Muscle of leg (tissue), 11 donors: ENCODE results near the gene ZNF516. TPM values are rescaled to one million over a fixed set of nuclear protein-coding genes. Genes with fewer than 3 reads are reported as not detected.

Source experiments
- DNase-seq: peaks from one replicate; pipeline ENCODE4 v3.0.0; 2013
- H3K27ac ChIP-seq: one replicate; pipeline ENCODE4 v1.5.1; 2013; ENCODE audit warnings: mild to moderate bottlenecking, low read length, control low read depth
- H3K27me3 ChIP-seq: one replicate; pipeline ENCODE4 v1.6.1; 2013; ENCODE audit warnings: low read length; ENCODE audit not compliant: control insufficient read depth, insufficient read depth
- H3K36me3 ChIP-seq: one replicate; pipeline ENCODE4 v1.6.1; 2013; ENCODE audit warnings: low read length; ENCODE audit not compliant: control insufficient read depth, insufficient read depth
- H3K4me1 ChIP-seq: one replicate; pipeline ENCODE4 v1.6.1; 2013; ENCODE audit warnings: low read length; ENCODE audit not compliant: control insufficient read depth, insufficient read depth
- H3K4me3 ChIP-seq: one replicate; pipeline ENCODE4 v1.5.1; 2013; ENCODE audit warnings: low read length, control low read depth
- H3K9me3 ChIP-seq: replicated peaks from 2 replicates; pipeline ENCODE4 v1.6.1; 2013; ENCODE audit warnings: low read depth, low read length; ENCODE audit not compliant: control insufficient read depth
- WGBS: methylation state at CpG from one replicate; pipeline ENCODE4 v1.1.5; 2013; ENCODE audit warnings: missing lambda C conversion rate; ENCODE audit not compliant: insufficient coverage; 5-methylcytosine and 5-hydroxymethylcytosine counted together
- polyA plus RNA-seq, 8 donors: library from polyadenylated mRNA; unstranded; fragments of 120-200 nt; gene quantifications; one replicate each; pipeline versions ENCODE4 v1.2.1 to v1.2.3, GENCODE V29; 2013; ENCODE audit warnings: inconsistent platforms in 1 of 8, low replicate concordance in 1 of 8; ENCODE audit not compliant: insufficient read length in 8 of 8, insufficient read depth in 1 of 8
- total RNA-seq: library from RNA; stranded (reverse); fragments of 120-200 nt; gene quantifications from one replicate; pipeline ENCODE4 v1.2.4, GENCODE V29; 2013

The ZNF516 gene
- total and polyA plus RNA-seq, 9 donors = 26.6 to 52.9 (median 42.9) TPM

DNA sequence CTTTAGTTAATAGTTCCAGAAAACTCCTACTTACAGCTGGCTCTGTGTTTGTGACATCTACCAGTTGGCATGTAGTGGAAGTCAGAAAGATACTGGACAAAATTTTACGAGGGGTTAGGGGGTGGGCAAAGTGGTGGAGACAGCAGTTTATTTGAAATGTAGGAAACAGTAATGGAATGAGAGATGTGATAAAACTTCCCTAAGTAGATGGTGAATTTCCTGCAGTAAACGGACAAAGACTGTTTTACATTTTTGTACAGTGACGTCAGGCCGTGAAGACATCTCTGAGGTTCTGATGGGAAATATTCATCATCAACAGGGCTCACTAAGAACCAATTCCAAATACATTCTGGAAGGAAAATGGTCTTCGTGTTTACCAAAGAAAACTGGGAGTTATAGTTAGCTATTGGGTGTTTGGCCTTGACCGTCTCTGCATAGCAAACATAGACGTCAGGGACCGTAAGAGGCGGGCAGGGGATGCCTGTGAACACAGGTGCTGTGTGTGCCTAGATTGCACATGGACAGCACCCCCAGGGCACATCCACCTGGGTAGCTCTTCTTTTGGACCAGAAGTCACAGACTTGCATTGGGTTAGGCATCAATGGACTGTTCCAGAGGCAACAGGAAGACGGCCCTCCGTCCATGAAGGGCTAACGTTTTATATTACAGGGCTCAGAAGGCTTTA, 131.5 kb downstream of the ZNF516 start:
- H3K9me3 ChIP-seq = no peaks in the 10 kb centered on the region
- H3K4me1 ChIP-seq = no peaks in the 10 kb centered on the region
- no peak for DNase-seq
- no peak overlapping the region for H3K4me3 ChIP-seq
- H3K36me3 ChIP-seq = peaks cover 47% of the 10 kb centered on the region
- WGBS = 86% methylated on average over 5 of the region's 12 CpGs
- no peak overlapping the region for H3K27ac ChIP-seq
- no peaks in the 10 kb centered on the region for H3K27me3 ChIP-seq

DNA sequence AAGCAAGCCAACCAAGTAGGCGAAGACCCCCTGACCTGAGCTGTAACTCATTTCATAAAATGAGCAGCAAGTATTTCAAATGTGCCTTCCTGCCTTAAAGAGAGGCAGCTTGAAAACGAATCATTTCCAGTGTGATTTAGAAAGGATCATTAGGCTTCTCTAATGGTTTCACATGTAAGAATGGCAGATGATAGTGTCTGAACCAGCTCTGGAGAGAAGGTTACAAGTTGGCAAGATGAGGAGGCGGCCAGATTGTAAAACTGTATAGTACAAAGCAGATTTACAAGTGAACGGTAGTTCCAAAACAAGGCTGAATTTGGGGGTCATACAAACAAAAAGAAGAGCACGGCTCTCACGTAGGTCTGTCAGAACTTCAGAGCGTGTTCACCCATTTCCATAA, 132.4 kb downstream of the ZNF516 start:
- no peak overlapping the region for H3K27ac ChIP-seq
- DNase-seq = no peak
- WGBS = 57% methylated on average over 3 of the region's 7 CpGs

DNA sequence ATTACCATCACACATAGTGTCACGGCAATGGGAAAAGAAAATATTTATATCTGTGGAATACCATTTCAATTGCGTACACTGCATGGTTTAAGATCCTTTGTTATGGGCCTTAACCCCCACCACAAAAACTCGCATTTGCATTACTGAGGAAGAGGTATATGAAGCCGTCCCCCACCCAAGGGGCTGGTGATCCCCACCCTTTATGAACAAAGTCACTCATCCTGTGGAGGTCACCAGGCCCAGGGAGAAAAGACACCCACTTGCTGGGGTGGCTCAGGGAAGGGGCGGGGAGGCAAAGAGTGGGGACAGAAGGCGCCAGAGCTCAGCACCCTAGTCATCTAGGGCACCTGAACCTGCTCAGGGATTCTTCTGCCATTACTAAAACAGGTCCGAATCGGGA, 133.8 kb downstream of the ZNF516 start:
- Histone ChIP-seq H3K9me3 (no peaks in the 10 kb centered on the region), H3K36me3 (peaks cover 58% of the 10 kb centered on the region), H3K27ac (no peak overlapping the region), H3K4me1 (no peaks in the 10 kb centered on the region), H3K27me3 (no peaks in the 10 kb centered on the region), H3K4me3 (no peak overlapping the region)
- WGBS = 90% methylated on average over 2 of the region's 8 CpGs
- DNase-seq = no peak

More for the DNA sequence above, 132.4 kb downstream of the ZNF516 start:
- H3K9me3 ChIP-seq = no peaks in the 10 kb centered on the region
- peaks cover 52% of the 10 kb centered on the region for H3K36me3 ChIP-seq
- no peak overlapping the region for H3K4me3 ChIP-seq
- no peaks in the 10 kb centered on the region for H3K27me3 ChIP-seq
- no peaks in the 10 kb centered on the region for H3K4me1 ChIP-seq

DNA sequence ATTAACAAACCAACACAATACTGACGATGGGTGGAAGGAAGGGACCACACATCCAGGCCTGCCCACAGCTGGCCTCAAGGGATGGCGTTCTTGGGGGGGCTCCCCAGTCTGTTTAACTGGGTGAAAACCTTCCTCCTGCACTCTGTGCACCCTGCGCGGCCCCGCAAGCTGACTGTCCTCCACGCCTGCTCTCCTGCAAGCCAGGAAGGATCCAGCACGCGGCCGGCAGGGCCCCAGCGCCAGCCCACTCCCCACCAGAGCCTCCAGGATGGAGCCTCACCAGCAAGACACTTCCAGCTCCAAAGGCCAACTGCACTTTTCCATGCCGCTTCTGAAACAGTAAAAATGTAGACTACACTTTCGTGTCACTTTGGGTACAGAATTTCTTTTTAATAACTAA, 135.1 kb downstream of the ZNF516 start:
- Histone ChIP-seq H3K9me3 (no peaks in the 10 kb centered on the region), H3K4me1 (no peaks in the 10 kb centered on the region), H3K27me3 (no peaks in the 10 kb centered on the region), H3K4me3 (no peak overlapping the region), H3K27ac (no peak overlapping the region), H3K36me3 (peaks cover 61% of the 10 kb centered on the region)
- WGBS = 72% methylated on average over 11 of the region's 12 CpGs
- DNase-seq = no peak

DNA sequence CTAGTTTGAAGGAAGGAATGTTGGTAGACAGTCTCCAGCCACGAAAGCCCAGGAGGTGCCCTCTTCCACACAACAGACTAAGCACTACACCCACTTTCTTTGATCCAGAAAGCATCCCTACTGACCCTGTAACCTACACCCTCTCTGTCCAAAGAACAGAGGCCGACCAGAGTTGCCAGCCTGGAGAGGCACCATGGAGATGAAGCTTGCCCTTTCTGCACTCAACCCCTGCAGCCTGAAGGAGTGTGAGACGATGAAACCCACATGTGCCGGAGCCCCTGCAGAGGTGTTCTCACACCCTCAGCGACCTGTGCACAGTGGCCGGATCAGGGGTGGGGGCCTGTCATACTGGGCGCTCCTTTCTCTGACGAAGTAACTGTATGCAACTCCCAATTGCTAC, 136.3 kb downstream of the ZNF516 start:
- H3K9me3 ChIP-seq = peaks cover 1% of the 10 kb centered on the region
- no peaks in the 10 kb centered on the region for H3K27me3 ChIP-seq
- H3K4me3 ChIP-seq = no peak overlapping the region
- no peaks in the 10 kb centered on the region for H3K4me1 ChIP-seq
- no peak overlapping the region for H3K27ac ChIP-seq
- DNase-seq = no peak
- H3K36me3 ChIP-seq = peaks cover 57% of the 10 kb centered on the region
- WGBS = 80% methylated on average over 3 of the region's 8 CpGs

DNA sequence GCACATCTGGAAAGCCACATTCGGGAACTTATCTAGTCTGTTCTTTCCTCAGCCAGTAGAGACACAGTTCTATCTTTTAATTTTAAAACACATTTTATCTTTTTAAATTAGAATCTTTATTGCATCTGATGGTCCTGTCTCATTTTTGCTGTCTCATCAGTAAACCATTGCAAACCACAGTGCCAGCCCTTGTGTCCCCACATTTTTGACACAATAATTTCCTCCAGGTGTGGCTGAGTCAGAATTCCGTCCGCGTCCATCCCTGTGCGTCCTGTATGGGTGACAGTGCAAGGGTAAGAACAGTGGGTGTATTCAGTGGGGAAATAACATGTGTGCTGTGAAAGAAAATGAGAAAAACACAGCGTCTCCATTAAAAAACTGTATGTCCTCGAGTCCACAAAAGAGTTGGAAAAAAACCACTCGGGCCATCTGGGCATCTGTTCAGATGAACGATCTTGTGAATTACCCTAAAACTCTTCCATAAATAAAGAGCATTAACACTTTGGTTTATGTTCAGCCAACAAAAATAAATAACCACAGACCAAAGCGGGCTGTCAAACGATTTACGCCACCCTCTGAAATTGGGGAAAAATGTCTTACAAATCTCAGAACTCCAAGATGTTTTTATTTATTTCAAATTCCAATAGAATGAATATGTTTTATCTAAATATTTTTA, 137.3 kb downstream of the ZNF516 start:
- Histone ChIP-seq H3K4me1 (no peaks in the 10 kb centered on the region), H3K36me3 (peaks cover 51% of the 10 kb centered on the region), H3K4me3 (no peak overlapping the region), H3K27ac (no peak overlapping the region), H3K9me3 (peaks cover 7% of the 10 kb centered on the region), H3K27me3 (no peaks in the 10 kb centered on the region)
- 76% methylated on average over 5 of the region's 12 CpGs for WGBS
- no peak for DNase-seq

DNA sequence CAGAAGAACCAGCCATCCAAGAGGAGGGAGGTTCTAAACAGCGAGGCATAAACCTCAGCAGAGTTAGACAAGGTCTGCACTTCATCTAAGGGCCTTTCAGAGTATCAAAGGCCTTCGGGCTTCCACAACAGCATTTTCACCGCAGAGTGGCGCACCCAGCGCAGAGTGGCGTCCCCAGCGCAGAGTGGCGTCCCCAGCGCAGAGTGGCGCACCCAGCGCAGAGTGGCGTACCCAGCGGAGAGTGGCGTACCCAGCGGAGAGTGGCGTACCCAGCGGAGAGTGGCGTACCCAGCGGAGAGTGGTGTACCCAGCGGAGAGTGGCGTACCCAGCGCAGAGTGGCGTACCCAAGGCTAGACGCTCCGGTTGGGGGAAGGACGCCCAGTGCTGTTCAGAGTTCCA, 137.9 kb downstream of the ZNF516 start:
- no peak for DNase-seq
- H3K36me3 ChIP-seq = peaks cover 49% of the 10 kb centered on the region
- H3K27me3 ChIP-seq = no peaks in the 10 kb centered on the region
- H3K27ac ChIP-seq = no peak overlapping the region
- 92% methylated on average over 25 of the region's 26 CpGs for WGBS
- H3K4me1 ChIP-seq = peaks cover 2% of the 10 kb centered on the region
- H3K4me3 ChIP-seq = no peak overlapping the region
- H3K9me3 ChIP-seq = peaks cover 7% of the 10 kb centered on the region

DNA sequence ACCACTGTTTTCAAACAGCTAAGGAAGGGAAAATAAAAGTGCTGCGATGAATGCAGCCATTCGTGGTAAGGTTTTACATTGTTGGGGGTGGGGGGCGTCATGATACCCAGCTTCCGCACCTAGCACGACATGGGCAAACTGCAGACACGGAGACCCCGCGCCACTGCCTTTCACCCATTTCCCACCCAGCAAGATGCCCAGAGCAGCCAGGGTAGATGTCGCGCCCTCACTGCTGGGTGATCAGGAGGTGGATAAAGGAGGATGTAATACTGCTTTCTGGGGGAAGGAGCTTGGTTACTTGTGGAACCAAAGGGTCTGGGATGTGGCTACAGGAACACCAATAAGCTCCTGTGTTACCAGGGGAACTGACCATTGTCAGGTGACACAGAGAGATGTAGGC, 138.4 kb downstream of the ZNF516 start:
- Histone ChIP-seq H3K27me3 (no peaks in the 10 kb centered on the region), H3K36me3 (peaks cover 44% of the 10 kb centered on the region), H3K4me3 (no peak overlapping the region), H3K27ac (no peak overlapping the region), H3K4me1 (peaks cover 7% of the 10 kb centered on the region), H3K9me3 (peaks cover 7% of the 10 kb centered on the region)
- DNase-seq = no peak
- no CpG with 5 or more reads among the region's 10 CpGs for WGBS

DNA sequence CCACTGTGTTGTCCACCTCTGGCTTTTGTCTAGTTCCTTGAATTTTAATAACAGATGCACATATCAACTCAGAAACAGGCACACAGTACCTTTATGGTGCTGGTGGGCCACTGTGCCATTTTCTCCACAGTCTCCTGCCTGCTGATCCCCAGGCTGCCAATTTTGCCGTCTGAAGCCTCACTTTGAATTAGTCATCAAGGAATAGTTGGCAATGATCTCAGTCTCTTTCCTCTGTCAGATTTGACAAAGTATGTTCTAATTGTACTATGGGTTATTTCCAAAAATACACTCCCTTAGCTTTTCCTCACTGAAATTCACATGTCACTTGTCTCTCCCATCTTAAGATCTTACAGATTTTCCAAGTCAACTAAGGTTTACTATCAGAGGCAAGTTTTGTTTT, 140.7 kb downstream of the ZNF516 start:
- Histone ChIP-seq H3K4me3 (no peak overlapping the region), H3K4me1 (peaks cover 7% of the 10 kb centered on the region), H3K36me3 (peaks cover 31% of the 10 kb centered on the region), H3K27ac (no peak overlapping the region), H3K9me3 (peaks cover 7% of the 10 kb centered on the region), H3K27me3 (no peaks in the 10 kb centered on the region)
- no CpG with 5 or more reads among the region's 1 CpG for WGBS
- DNase-seq = no peak

DNA sequence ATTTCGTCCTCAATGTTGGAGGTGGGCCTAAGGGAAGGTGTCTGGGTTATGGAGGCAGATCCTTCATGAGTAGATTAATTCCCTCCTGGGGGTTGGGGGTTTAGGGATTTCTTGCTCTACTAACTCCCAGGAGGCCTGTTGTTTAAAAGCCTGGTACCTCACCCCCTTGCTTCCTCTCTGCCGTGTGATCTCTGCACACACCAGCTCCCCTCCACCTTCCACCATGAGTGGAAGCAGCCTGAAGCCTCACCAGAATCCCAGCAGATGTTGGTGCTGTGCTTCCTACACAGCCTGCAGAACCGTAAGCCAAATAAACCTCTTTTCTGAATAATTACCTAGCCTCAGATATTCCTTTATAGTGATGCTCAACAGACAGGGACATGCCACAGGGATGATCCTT, 141.5 kb downstream of the ZNF516 start:
- peaks cover 25% of the 10 kb centered on the region for H3K36me3 ChIP-seq
- H3K4me3 ChIP-seq = no peak overlapping the region
- H3K9me3 ChIP-seq = peaks cover 7% of the 10 kb centered on the region
- H3K4me1 ChIP-seq = peaks cover 15% of the 10 kb centered on the region
- H3K27me3 ChIP-seq = no peaks in the 10 kb centered on the region
- DNase-seq = no peak
- WGBS = 88% methylated on average over 2 of the region's 3 CpGs
- H3K27ac ChIP-seq = no peak overlapping the region
